Cardiac muscle cell (in vitro differentiated cells and primary cell): Measurements from ENCODE around the gene KLKB1. TPM values are rescaled to one million over a fixed set of nuclear protein-coding genes. Genes with fewer than 3 reads are reported as not detected.

Source experiments
- DNase-seq, 2 donors: peaks; one replicate each; pipeline versions ENCODE4 v3.0.0 to v3.0.0-alpha.2; 2010 to 2017; ENCODE audit warnings: low read depth in 1 of 2, low spot score in 1 of 2
- H3K27ac ChIP-seq: fragments of 200-600 bp; sonication (generic); 2 replicates; pipeline ENCODE4 v1.5.1; 2016
- H3K27me3 ChIP-seq: fragments of 200-600 bp; sonication (generic); 2 replicates; pipeline ENCODE4 v1.6.0; 2016; ENCODE audit warnings: control low read depth
- H3K36me3 ChIP-seq: fragments of 200-600 bp; sonication (generic); 2 replicates; pipeline ENCODE4 v1.5.1; 2016; ENCODE audit warnings: control low read depth
- H3K4me1 ChIP-seq: fragments of 200-600 bp; sonication (generic); 2 replicates; pipeline ENCODE4 v1.8.1; 2017; ENCODE audit warnings: low read depth, mild to moderate bottlenecking, mixed run types
- H3K4me3 ChIP-seq: fragments of 200-600 bp; sonication (generic); 2 replicates; pipeline ENCODE4 v1.5.1; 2016; ENCODE audit warnings: mild to moderate bottlenecking
- H3K9me3 ChIP-seq: fragments of 200-600 bp; sonication (generic); 2 replicates; pipeline ENCODE4 v1.5.1; 2017; ENCODE audit warnings: low read depth, mild to moderate bottlenecking, control low read depth
- CTCF ChIP-seq: IDR thresholded peaks from 2 replicates; pipeline ENCODE4 v1.5.1; 2012; ENCODE audit warnings: low read depth, mild to moderate bottlenecking, low read length
- polyA plus RNA-seq: library from polyadenylated mRNA; unstranded; fragments of >200 nt; fragmentation: Nextera tagmentation; extraction: Ambion mirVana; gene quantifications from 2 replicates; pipeline ENCODE4 v1.2.1, GENCODE V29; 2016
- total RNA-seq: library from RNA; depleted of rRNA; stranded (reverse); fragments of >200 nt; gene quantifications from 2 replicates; pipeline ENCODE4 v1.2.3, GENCODE V29; 2016

The KLKB1 gene
- total and polyA plus RNA-seq, 2 experiments from 2014 or later: 0.09 TPM; not detected in 1

GRCh38 chr4:186286581-186286980, 59.3 kb downstream of the KLKB1 start:
- no peak for TF ChIP-seq CTCF
- Histone ChIP-seq H3K4me1 (no peaks in the 10 kb centered on the region), H3K27ac (no peak overlapping the region), H3K9me3 (no peaks in the 10 kb centered on the region), H3K36me3 (no peaks in the 10 kb centered on the region), H3K4me3 (no peak overlapping the region), H3K27me3 (no peaks in the 10 kb centered on the region)
- DNase-seq: no peak

- Histone ChIP-seq H3K27me3 (no peaks in the 10 kb centered on the region), H3K36me3 (no peaks in the 10 kb centered on the region), H3K4me3 (no peak overlapping the region), H3K9me3 (no peaks in the 10 kb centered on the region), H3K4me1 (no peaks in the 10 kb centered on the region), H3K27ac (no peak overlapping the region)
- DNase-seq: no peak
- TF ChIP-seq CTCF: no peak
Measured at GRCh38 chr4:186291256-186291890, 64.1 kb downstream of the KLKB1 start.

GRCh38 chr4:186294160-186294559, 66.9 kb downstream of the KLKB1 start:
- TF ChIP-seq CTCF: no peak
- no peaks in the 10 kb centered on the region for H3K36me3 ChIP-seq
- H3K27ac ChIP-seq: no peak overlapping the region
- DNase-seq: no peak
- no peak overlapping the region for H3K4me3 ChIP-seq
- no peaks in the 10 kb centered on the region for H3K9me3 ChIP-seq
- no peaks in the 10 kb centered on the region for H3K4me1 ChIP-seq
- H3K27me3 ChIP-seq: peaks cover 15% of the 10 kb centered on the region

GRCh38 chr4:186296481-186296880, 69.2 kb downstream of the KLKB1 start:
- H3K9me3 ChIP-seq: no peaks in the 10 kb centered on the region
- no peak overlapping the region for H3K27ac ChIP-seq
- no peak overlapping the region for H3K4me3 ChIP-seq
- no peak for TF ChIP-seq CTCF
- no peaks in the 10 kb centered on the region for H3K36me3 ChIP-seq
- DNase-seq: peak in 1 of 2 donors; percentile 9
- peaks cover 22% of the 10 kb centered on the region for H3K27me3 ChIP-seq
- no peaks in the 10 kb centered on the region for H3K4me1 ChIP-seq

- Histone ChIP-seq H3K4me3 (no peak overlapping the region), H3K36me3 (no peaks in the 10 kb centered on the region), H3K9me3 (no peaks in the 10 kb centered on the region), H3K27ac (no peak overlapping the region), H3K4me1 (no peaks in the 10 kb centered on the region), H3K27me3 (peaks cover 22% of the 10 kb centered on the region)
- peak; percentile 60 to 74 for DNase-seq
- peak; percentile 63 for TF ChIP-seq CTCF
Measured at GRCh38 chr4:186297013-186297645, 69.8 kb downstream of the KLKB1 start.
